Activated naive CD4-positive, alpha-beta T cell treated with Interleukin-2 at 50 U/mL for 16 hours (primary cell): Measurements from ENCODE around the gene PARP9.
"Not testable (repeated sequence)": the region's sequence is repeated elsewhere in the genome, so short reads cannot be mapped to it uniquely, and the experiment has no call there.

Source experiments
- DNase-seq: peaks from one replicate; pipeline ENCODE4 v3.0.0-alpha.2; 2020

PARP9 gene

DNA sequence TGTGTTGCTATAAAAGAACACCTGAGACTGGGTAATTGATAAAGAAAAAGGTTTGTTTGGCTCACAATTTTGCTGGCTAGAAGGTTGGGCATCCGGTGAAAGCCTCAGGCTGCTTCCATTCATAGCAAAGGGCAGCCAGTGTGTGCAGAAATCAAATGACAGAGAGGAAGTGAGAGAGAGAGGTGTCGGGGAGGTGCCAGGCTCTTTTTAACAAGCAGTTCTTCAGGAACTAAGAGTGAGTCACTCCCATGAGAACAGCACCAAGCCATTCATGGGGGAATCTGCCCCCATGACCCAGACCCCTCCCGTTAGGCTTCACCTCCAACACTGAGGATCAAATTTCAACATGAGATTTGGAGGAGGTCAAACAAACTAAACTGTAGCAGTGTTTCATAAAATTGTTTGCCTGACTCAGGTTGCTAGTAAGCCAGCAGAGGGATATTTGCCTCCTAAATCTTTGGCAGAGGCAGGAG is 8.9 kb upstream of the PARP9 start:
- DNase-seq, result peak; percentile 21

DNA sequence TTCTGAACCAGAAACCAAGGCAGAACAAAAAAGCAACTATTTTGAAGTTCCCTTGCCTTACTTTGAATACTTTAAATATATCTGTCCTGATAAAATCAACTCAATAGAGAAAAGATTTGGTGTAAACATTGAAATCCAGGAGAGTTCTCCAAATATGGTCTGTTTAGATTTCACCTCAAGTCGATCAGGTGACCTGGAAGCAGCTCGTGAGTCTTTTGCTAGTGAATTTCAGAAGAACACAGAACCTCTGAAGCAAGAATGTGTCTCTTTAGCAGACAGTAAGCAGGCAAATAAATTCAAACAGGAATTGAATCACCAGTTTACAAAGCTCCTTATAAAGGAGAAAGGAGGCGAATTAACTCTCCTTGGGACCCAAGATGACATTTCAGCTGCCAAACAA is 4.7 kb upstream of the PARP9 start:
- DNase-seq, result no peak

DNA sequence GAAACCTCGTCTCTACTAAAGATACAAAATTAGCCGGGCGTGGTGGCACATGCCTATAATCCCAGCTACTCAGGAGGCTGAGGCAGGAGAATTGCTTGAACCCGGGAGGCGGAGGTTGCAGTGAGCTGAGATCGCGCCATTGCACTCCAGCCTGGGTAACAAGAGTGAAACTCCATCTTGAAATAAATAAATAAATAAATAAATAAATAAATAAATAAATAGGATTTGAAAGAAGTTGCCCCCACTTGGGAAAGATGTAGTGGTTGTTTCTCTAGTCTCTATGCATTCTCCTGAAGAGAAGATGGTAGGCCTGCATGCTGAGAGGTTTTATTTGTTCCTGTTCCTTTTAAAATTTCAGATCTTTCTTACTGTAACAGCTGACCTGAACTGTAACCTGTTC is 4.0 kb upstream of the PARP9 start:
- not testable (repeated sequence) for DNase-seq

DNA sequence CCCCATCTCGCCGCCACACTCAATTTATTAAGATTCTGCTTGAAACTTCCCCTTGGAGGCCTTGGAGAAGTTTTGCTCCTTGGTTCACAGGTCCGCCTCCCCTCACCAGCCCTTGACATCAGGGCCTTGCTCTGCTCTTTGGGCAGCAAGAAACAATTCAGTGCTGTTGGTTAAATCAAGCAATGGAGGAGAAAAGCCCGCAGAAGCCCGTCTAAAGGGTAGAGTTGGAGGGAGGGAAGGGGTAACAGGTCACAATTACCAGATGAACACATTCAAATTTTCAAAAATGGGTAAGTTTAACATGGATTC is 429 bp downstream of the PARP9 start:
- DNase-seq, result peak; percentile 14

DNA sequence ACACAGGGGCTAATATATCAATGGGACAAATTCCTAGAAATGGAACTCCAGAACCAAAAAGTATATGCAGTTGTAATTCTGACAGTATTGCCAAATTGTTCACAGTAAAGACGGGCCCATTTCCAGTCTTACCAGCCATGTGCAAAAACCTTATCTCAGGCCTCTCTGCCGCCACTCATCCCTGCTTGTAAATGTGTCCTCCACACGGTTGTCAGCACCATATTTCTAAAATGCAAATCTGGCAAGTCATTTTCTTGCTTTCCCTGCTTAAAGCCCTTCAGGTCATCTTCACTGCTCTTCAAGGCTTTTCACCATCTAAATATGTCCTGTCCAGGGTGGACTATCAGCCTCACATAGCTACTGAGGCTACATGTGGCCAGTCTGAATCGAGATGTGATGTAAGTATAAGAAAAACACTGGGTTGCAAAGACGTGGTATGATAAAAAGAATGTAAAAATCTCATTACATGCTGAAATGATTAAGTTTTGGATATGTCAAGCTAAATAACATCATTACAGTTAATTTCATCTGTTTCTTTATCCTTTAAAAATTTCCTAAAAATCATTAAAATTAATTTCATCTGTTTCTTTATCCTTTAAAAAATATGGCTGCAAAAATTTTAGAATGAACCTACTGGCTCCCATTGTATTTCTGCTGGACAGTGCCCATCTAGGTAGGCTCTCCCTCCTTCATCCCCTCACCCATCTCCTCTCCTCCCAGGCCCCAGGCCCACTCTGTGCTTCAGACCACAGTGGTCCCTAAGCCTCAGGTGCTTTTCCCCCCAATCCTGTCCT is 980 bp downstream of the PARP9 start:
- DNase-seq, result no peak

DNA sequence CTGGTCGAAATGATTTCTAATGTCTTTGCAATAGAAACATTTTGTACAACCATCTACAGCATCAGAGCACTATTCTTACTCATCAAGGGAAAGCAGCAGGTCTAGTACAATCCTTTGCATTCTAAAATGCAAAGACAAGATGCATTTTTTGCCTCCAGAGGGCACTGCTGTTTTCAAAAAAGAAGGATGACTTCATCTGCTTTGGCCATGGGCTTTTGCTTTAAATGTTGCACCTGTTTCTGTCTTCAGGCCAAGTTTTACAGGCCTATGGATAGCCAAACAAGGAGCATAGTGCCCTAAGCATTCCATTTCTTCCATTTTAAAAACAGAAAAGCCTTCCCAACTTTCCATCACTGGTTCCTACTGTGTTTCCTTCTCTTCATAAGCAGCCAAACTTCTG is 3.4 kb downstream of the PARP9 start:
- DNase-seq, result peak; percentile 60

DNA sequence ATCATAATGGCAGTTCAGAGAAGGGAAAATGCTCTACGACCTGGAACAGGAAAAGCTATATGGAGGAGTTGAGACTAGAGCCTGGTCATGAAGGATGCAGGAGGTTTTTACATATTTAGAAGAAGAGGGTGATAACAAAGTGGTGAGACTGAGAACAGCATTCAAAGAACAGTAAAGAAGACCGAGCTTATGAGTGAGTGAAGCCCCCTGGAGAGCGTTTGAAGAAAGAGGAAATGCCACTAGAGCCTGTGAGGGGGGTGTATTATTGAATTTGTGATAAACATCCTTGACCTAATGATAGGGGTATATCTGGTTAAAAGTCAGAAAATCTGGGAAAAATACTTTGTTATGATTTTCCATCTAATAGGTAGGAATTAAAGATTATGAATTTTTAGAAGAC is 4.2 kb downstream of the PARP9 start:
- DNase-seq, result no peak

DNA sequence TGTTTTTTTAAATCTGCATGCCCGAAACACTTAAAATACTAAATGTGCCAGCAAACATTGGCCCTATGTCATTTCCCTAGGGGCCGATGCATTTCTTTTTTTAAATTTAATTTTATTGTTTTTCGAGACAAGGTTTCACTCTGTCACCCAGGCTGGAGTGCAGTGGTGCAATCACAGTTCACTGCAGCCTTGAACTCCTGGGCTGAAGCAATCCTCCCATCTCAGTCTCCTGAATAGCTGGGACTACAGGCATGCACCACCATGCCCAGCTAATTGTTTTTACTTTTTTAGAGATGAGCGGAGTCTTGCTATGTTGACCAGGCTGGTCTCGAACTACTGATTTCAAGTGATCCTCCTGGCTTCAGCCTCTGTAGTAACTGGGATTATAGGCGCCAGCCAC is 5.5 kb downstream of the PARP9 start:
- DNase-seq, result no peak

DNA sequence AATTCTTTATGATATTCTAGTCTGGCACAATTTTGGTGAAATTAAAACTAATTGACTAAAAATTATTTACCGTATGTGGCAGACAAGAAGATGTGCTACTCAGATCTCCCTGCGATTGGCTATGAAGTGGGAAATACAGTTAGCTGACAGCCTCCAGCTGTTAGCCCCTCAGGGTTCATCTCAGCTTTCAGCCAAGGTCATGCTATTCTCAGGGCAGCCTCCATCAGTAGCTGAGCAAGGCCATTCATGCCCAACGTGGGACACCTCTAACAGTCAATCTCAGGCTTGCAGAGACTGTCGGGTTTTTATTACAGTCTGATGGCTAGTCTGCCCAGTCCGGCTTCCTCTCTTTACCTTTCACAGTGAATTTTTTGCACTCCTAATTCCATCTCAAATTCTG is 6.7 kb downstream of the PARP9 start:
- DNase-seq, result no peak

DNA sequence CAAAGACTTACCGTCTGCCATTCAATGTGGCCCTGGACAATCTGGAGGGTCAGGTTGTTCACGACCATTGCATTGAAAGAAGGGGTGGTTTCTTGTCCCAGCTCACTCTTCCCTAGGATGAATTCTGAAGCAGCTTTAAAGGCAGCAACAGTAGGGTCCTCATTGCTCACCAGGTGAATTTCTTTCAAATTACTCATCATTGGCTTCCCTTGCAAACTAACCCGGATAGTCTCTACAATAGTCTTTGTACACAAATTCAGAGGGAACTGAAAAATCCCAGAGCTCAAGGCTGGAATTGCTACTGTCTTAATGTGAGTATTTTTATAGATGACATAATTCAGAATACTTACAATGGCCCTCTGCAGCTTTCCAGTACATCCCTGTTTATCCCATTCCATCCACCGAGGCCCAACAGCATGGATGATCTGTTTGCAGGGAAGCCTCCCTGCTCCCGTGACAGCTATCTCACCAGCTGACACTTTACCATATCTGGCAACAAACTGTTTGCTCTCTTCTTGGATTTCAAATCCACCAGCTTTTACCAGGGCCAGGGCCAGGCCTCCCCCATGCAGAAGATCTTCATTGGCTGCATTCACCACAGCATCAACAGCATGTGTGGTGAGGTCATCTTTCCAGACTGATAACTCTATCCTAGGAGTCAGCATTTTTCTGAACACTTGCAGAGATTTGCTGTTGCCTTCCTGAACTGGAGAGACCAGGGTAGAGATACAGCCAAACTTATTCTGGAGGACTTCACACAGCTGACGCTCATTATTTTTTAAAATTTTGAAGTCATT is 8.6 kb downstream of the PARP9 start:
- DNase-seq, result no peak

DNA sequence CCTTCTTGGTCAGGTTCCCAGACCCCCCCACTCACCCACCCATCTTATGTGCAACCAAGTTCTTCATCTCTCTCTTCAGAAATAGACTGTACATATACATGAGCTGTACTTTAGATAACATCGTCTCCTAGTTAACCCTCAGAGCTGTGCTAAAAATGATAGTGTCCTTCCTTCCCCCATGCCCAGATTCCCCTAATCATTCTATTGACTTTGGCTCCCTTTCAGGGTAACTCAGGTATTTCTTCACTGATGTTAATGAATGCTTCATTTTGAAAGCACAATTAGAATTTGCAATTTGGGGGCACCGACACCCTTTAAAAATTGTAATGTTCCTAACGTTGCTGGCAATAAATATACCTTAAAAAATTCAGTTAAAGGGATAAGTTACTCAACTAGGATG is 10.9 kb downstream of the PARP9 start:
- no peak for DNase-seq

DNA sequence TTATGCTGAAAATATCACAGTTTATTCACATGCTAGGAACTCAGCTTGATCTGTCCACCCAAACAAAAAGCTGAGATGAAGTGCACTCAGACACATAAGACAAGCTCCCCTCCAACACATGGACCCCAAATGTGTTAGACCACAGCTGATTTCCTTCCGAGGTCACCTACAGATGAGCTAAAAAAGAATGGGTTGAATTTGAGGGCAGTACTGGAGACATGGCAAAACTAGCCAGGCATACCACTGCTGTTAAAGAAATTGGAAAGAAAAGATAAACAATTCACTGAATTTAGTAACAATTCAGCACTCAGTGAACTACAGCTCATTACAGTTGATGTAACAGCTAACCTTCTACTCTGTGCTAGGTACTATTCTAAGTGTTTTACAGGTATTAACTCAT is 15.5 kb downstream of the PARP9 start:
- DNase-seq, result no peak

DNA sequence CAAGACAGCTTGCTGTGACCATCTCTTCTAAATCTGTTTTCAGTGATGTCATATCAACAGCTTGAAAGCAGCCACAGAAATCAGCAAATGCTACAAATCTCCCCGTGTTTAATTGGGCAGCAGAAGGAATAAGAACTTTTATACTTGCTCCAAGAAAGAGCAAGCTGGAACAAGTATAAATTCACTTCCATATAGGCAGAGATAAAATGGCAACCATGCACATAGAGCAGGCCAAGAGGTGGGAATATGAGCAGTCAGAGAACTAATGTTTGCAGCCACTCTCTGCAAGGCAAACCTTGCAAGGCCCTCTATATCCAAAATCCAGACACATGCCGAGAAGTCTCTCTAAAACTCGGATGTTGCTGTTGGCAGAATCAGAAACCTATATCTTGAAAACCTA is 16.0 kb downstream of the PARP9 start:
- DNase-seq, result no peak

DNA sequence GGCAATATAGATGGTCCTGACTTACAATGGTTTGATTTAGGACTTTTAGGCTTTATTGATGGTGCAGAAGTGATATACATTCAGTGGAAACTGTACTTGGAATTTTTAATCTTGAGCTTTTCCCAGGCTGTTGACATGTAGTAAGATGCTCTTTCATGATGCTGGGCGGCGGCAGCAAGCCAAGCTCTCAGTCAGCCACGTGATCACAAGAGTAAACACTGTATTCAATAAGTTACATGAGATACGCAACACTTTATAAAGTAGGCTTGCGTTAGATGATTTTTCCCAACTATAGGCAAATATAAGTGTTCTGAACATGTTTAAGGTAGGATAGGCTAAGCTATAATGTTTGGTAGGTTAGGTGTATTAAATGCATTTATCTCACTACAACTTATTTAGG is 17.9 kb downstream of the PARP9 start:
- DNase-seq, result no peak

DNA sequence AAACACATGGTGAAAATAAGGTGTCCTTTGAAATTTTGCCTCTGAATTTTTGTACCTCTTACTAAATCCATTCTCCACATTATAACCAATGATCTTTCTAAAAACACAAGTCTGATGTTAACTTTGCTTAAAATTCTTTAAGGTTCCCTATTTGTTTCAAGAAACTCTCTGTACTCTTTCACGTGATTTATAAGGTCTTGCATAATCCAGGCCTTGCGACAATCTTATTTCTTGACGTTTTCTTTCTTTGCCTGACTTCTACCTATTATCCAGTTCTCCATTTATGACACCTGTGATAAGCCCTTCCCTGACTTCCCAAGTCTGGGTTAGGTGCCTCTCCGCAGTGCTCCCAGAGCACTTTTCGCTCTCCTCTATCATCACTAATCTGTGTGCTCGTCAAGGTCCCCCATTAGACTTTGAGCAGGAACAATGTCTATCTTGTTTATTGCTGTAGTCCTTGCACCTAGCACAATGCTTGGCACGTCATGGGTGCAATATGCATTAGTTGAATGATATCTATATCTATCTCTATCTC is 25.1 kb downstream of the PARP9 start:
- no peak for DNase-seq

DNA sequence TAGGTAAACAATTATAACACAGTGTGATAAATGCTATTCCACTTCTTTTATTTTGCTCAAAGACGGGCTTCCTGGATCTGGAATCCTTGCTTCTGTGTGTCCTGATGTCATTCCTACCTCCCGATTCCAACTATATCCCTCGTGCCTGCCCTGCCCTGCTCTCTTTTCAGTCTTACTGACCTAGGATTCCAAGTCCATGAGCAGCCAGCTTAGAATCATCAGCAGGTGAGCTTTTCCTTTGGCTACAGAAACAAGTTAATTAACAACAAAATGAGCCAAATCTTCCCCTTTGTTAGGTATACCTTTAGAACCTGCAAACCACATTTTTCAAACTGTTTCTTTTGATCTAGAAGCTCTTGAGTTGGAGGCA is 27.5 kb downstream of the PARP9 start:
- DNase-seq, result no peak

DNA sequence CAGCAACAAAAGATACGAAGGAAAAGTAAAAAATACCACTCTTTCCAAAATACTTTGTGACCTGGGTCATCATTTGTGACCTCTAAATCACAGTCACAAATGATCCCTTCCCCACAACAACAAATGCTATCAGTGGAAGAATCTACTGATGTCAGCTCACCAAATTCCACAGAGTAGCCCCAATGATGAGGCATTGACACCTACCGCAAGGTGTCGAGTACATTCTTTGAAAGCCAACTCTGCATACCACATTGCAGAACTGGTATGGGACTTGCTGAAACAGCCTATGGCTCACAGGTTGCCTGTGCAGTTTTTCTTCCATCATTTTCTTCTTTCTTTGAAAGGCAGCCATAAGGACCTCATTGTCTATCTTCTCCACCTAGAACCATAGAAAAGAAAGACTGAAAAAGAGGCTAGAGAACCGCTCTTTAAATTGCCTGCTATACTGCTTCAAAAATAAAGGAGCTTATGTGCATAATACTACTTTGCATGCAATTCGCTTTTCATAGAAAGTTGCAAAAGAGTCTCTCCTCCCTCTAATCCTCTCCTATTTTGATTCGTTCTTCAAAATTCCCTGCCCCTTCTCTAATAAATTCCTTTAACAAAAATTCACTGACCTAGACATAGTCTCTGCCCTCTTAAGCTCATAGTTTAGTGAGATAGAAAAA is 28.0 kb downstream of the PARP9 start:
- DNase-seq, result no peak

DNA sequence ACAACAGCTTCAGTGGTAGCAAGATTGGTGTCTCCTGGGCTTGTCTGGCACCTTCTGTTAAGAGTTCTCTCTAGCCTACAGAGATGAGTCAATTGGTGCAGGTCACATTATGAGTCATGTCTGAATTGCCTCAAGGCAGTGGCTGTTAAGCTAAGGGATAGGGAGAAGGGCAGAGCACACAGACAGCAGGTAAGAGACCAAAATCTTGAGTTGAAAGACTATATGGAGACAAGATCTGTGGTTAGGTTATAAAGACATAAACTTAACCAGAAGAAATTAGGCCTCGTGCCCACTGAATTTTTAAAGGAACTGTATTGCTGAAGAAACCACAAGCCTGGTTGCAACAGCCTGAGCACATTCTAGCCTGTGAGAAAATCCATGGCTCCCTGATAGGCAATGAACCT is 30.2 kb downstream of the PARP9 start:
- DNase-seq, result peak; percentile 42

DNA sequence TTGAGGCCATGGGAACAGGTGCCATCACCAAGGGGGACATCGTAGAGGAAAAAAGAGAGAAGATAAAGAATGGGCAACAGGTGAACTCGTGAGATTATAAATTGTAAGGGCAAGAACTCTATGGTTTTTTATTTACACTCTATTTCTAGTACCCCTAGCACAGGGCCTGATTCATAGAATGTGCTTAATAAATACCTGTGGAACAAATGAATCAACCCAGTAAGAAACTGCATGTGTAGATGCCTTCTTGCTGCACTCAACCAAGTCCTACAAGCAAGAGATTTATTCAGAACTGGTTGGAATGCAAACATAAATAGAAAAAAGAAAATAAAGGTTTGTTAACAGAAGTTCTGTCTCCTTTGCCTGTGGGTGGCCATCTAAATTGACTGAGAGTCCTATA is 30.6 kb downstream of the PARP9 start:
- no peak for DNase-seq

DNA sequence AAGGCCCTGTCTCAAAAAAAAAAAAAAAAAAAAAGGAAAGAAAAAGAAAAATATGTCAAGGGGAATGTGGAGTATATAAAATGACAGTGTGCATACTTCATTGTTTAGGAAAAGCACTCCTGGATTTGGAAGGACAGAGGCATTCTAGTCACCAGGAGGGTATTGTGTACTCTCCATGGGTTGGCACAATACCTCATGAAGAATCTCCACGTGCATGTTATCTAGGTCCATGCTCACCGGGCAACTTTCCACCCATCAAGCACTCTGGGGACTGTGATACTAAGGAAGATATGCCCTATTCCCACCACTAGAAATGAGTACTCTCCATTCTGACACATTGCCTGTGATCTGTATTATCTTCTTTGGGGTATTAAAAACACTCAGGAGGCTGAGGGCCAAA is 33.9 kb downstream of the PARP9 start:
- DNase-seq, result no peak

DNA sequence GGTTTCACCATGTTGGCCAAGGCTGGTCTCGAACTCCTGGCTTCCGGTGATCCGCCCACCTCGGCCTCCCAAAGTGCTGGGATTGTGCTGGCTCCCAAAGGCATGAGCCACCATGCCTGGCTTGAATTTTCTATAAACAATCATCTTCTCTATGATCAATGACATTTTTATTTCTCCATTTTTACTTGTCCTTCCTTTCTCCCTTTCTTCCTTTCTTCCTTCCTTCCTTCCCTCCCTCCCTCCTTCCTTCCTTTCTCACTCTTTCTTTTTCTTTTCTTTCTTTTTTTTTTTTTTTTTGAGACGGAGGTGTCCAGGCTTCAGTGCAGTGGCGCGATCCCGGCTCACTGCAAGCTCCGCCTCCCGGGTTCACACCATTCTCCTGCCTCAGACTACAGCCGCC is 40.8 kb downstream of the PARP9 start:
- DNase-seq, result no peak

DNA sequence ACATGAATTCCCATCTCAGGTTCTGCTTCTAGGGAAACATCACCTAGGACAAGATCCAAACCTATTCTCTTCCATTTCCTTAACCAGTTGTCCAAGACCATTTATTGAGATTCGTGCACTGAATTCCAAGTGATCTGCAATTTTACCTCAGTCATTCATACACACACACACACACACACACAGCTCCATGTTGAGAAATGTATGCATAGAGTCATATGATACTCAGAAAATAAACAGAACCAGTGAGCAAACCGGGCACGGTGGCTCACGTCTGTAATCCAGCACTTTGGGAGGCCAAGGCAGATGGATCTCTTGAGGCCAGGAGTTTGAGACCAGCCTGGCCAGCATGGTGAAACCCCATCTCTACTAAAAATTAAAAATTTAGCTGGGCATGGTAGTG is 43.2 kb downstream of the PARP9 start:
- DNase-seq, result no peak

DNA sequence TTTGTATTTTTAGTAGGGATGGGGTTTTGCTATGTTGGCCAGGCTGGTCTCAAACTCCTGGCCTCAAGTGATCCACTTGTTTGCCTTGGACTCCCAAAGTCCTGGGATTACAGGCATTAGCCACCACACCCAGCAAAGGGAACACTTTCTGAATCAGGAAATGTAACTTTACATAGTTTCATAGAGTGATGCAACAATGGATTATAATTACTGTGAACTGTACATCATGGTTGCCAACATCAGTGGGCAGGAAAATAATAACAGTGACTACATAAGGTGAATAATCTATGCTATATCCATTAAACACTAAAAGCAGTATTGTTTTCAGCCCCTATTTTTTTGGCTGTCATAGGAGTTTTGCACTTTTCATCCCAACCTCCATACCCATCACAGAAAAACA is 44.4 kb downstream of the PARP9 start:
- no peak for DNase-seq

DNA sequence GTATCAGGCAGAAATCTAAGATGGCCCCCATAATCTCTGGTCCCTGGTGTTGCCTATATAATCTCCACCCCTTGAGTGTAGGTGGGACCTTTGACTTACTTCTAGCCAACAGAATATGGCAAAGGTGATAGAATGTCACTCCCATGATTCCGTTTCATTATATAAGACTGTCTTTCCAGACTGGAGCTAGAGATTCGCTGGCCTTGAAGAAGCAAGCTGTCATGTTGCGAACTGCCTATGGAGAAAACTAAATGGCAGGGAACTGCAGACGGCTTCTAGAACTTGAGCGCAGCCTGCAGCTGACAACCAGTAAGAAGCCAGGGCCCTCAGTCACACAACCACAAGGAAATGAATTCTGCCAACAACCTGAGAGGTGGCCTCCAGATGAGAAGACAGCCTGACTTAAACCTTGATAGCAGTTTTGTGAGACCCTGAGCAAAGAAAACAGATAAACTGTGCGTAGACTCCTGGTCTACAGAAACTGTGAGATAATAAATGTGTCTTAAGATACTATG is 47.2 kb downstream of the PARP9 start:
- no peak for DNase-seq
